ENCODE measurements around the gene MGAM2.

Gene MGAM2

DNA sequence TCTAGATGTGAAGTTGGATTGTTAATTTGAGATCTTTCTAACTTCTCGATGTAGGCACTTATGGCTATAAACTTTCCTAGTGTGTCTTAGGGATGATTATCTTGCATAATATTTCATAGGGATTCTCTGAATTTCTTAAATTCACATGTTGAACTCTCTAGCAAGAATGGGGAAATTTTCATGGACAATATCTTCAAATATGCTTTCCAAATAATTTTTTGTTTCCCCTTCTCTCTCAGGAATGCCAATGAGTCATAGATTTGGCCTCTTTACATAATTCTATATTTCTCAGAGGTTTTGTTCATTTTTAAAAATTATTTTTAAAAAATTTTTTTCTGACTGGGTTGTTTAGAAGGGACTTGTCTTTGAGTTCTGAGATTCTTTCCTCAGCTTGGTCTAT, 68.9 kb downstream of the MGAM2 start:
- DNase-seq, result no peak

DNA sequence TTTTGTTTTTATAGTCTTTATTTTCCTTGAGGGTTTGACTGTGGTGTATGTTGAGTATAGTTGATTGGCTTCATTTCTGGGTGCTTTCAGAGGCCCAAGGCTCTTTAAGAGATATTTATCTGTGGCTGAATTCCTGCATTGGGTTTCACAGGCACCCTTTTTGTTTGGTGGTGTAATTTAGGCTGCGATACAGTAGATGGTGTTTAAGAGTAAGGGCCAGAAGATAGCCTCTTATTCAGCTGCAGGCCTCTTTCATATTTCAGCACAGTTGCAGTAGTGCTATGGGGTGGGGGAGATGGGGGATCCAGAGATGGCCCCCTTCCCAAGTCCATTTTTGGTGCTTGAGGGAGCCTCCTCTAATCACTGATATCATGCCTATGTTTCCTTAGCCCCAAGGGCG, 69.7 kb downstream of the MGAM2 start:
- no peak for DNase-seq

DNA sequence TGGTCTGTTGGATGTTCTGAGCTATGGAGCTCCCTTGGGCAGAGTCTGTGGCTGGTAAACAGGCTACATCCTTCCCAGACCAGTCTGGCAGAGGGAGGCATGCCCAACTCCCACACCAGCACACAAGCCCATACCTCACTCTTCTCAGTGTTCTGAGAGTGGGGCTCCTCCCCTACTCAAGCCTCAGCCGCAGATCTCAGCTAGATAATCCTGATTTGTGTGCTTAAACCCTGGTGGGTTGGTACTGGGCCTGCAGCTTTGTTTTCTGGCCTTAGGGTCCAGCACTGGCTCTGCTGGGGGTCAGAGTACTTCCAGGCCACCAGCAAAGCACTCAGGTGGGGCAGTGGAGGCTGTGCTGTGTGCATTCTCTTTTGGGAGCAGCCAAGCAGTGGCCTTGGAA, 70.4 kb downstream of the MGAM2 start:
- no peak for DNase-seq

DNA sequence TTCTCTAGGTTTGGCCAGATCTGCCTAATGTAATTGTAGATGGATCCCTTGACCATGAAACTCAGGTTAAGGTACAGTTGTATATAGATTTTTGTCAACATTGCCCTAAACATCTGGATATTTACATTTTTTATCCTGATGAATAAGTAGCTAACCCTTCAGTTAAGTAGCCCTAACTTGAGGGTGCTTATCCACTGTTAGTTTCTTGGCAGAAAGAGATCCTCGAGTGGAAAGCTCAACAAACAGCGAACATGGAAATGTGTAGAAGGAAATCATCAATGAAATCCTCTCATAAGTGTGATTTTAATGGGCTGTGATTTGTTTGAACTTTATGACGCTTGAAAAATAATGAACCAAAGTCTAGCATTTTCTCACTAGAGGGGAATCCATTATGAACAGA, 73.6 kb downstream of the MGAM2 start:
- DNase-seq, result no peak

DNA sequence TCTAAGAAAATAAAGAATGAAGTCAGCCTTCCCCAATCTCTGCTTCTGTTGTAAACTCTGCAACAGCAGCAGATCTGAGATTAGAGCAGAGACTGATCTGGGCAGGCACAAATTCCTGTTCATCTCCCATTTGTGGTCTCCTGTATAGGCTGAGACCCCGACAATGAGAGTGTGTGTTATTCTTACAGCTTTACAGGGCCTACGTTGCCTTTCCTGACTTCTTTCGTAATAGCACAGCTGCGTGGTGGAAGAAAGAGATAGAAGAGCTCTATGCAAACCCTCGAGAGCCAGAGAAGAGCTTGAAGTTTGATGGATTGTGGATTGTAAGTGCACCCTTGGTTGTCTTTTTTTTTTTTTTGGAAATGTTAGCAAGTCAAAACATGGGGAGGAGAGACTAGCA, 74.3 kb downstream of the MGAM2 start:
- no peak for DNase-seq

DNA sequence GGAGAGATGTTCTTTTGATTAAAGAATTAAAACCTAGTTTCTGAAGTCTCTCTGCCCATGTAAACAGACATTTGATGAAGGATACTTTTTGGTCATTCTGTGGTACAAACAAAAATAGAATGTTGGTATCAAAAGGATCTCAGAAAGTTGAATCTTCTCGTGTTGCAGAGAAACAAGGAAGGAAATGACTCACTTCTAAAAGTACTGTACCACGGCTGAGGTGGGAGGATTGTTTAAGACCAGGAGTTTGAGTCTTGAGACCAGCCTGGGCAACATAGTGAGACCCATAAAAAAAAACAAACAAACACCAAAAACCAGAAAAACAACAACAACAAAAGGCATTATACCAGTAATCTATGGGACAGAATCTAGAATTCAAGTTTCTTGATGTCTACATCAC, 76.6 kb downstream of the MGAM2 start:
- no peak for DNase-seq

DNA sequence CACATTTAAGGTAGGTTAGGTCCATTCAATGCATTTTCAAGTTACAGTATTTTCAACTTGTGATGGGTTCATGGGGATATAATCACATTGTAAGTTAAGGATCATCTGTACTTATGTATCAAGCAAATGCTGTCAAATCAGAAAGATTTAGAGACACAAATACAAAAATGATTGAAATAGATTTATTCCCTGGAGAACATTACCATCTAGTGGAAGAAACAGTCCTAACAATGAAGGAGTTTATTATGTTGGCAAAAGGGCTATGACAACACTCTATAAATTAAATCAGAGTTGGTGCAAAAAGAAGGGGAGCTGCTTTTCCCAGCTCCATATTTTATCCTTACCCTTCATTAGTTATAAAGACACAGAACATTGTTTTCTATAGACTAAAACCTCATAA, 77.3 kb downstream of the MGAM2 start:
- no peak for DNase-seq

DNA sequence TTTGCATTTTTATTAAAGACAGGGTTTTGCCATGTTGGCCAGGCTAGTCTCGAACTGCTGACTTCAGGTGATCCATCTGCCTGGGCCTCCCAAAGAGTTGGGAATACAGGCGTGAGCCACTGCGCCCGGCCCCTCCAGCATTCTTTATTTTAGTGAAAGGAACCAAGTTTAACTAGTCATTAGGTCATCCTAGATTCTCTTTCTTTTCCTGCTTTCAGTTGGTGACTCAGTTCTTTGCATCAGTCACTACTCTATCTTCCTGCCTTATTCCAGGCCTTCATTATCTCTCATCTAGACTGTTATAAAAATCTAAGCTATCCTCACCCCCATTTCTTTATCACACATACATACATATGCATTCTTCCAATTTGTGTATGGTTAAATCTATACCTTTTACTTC, 82.7 kb downstream of the MGAM2 start:
- no peak for DNase-seq

DNA sequence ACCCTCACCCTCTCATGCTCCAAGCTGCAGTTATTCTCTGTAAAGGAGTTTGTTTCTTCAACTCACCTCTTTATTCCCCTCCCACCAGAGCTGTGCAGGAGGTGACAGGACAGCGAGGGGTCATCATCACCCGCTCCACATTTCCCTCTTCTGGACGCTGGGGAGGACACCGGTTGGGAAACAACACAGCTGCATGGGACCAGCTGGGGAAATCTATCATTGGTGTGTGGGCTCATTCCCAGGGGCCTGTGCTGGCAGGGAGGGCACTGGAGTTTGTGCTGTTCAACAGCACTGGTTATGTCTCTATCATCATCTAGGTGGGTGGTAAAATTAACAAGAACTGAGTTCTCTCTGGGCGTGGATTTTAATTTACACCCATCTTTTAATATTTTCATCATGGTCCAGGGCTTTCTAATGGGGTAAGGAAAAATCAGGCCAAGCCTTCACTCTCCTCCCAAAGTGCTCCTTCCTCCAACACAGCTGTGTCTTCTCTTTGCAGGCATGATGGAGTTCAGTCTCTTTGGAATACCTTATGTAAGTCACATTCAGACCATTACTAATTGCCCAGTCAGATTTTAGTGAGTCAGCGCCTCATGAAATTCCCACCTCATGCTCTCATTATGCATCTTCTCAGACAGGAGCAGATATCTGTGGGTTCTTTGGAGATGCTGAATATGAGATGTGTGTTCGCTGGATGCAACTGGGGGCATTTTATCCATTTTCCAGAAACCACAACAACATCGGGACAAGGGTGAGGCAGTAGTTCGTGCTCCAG, 84.7 kb downstream of the MGAM2 start:
- DNase-seq, result no peak

DNA sequence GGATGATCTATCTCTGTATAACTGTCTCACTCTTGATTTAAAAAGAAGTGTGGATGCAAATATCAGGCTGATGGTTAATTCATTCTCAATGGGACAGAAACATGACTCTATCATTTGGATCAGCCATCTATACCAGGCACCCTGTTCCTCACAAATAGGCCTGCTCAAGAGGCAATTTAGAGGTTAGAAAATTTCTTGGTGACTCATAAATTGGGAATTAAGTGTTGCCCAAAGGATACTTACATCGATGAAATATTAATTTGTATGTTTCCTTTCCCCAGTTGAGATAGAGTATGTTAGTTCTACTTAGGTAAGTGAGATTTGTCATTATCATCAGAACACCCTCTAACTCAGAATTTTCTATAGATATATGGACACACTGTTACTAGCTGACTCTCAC, 88.7 kb downstream of the MGAM2 start:
- DNase-seq, result no peak

DNA sequence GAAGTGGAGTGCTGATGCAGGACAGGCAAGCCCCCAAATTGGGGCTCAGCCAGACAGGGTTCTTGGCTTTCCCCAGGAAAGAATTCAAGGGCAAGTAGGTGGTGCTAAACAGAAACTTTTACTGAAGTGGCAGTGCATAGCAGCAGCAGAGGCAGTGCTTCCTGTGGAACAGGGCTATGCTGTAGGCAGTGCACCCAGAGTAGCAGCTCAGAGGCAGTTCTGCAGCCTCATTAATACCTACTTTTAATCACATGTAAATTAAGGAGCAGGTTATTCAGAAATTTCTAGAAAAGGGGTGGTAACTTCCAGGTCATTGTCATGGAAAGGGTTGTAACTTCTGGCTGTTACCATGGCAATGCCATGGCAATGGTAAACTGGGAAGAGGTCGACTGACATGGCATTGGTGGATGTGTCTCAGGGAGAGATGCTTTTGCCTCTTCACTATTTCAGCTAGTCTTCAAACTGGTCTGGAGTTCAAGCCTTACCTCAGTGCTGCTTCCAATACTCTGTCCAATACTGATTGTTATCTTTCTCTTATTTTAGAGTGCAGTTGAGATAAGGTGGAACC, 117.1 kb downstream of the MGAM2 start:
- no peak for DNase-seq

DNA sequence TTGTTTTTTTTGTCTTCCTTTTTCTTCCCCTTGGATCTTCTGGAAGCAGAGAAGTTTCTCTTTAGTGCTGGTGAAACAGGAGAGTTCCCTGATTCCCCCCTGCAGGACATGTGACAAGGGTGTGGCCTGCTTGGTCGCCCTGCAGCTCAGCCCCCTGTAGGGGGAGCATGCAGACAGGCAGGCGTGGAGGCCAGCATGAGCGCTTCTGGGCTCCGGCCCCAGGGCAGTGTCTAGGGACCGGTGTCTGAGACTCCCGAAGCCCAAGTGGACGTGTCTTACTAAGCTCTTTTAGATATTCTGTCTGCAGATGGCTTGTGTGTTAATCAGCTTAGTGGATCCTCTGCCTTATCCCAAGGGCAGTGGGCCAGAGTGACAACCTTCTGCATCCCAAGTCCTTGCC, 120.2 kb downstream of the MGAM2 start:
- no peak for DNase-seq

DNA sequence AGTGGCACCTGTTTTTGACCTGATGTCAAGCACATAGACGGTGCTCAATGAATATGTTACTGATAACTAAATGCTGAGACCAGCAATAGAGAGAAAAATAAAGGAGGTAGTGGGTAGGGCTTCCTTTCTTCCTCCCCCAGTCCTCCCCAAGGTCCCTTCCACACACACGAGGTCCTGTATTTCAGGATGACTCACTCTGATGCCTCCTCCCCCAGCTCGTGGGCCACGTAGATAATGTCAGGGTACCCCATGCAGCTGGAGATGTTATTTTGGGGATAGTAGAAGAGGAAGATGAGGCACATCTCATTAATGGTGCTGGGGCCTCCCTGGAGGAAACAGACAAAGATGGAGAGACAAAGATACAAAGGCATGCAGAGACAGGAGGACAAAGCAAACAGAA, 129.0 kb downstream of the MGAM2 start:
- DNase-seq, result no peak

DNA sequence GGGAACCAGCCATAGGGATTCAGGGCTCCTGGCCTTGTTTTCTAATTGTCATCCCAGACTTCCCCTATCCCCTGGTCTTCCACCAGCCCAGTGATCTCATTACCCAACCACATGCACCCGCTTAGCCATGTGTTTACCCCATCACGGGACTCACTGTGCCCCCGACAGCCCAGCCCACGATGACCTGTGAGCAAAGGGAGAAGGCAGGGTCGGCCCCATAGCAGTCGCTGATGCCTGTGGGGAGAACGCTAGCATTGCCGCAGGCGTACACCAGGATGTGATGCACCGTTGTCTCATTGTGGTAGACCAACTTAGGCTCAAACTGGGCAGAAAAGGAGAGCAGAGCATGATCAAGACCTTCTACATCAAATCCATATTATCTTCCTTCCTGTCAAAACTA, 132.3 kb downstream of the MGAM2 start:
- no peak for DNase-seq

DNA sequence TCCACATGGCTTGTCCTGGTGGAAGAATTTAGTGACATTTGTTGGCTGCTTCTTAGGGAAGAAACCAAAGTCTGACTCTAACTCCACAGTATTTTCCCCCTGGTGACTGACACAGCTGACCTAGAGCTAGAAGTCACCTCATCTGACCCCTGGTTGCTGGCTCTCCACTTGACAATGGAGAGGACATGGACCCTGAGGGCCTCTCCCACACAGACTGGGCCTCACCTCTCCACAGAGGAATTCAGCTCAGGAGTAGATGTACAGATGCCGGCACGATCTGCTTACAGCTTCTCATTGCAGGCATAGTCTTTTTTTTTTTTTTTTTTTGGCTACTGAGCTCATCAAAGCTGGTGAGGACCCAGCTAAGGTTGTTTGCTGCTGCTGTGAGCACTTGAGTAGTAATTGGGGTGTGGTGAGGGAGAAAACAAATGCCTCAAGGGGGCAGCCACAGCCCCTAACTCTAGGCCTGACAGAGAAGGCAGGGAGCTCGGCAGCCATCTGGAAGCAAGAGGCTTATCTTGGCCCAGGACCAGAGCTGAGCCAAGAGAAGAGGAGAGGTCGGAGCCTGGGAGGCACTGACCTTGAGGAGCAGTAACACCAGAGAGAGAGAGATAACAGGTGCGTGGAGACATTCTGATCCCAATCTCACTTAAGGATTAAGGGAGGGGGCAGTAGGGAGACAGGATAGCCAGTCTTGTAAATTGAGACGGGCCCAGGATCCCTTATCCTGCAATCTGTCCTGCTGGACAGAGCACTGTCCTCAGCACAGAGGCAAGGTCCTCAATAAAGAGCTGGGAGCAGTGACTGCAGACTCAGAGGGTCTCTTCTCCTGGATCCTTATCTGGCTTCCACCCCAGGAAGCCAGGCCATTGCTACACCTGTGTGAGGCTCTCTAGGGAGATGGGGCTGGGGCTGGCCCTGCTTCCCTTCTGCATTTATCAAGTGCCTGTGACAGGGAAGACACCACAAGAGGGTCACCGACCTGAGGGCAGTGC, 136.9 kb downstream of the MGAM2 start:
- no peak for DNase-seq

DNA sequence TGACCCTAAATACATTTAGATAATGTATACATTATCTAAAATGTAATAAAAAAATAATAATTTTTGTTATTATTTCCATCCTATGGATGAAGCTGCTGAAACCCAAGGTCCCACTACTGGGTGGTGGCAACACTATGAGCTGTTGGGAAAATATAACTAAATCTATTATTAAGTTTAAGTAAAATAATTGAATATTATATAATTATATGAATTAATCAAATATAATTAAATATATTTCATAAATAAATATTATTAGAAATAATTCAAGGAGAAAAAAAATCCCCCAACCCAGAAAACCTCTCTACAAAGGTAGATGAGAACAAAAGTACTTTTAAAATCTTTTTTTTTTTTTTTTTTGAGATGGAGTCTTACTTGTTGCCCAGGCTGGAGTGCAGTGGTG, 138.4 kb downstream of the MGAM2 start:
- DNase-seq, result no peak

DNA sequence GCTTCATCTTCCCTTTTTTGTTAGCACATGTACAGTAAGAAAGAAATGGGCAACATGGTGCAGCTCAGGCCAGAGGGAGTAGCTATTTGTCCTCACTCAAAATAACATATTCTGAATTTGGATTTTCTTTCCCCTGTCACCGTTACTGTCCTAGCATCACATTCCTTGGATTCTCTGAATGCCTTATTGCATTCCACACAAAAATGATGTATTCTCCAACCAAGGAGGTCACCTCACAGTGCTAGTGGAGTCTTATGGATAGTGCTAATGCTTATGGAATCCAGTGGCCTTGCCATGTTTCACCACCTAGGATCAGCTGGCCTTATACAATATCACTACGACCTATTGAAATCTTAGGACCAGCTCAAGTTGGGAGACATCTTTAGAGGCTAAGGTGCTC, 139.2 kb downstream of the MGAM2 start:
- DNase-seq, result no peak

DNA sequence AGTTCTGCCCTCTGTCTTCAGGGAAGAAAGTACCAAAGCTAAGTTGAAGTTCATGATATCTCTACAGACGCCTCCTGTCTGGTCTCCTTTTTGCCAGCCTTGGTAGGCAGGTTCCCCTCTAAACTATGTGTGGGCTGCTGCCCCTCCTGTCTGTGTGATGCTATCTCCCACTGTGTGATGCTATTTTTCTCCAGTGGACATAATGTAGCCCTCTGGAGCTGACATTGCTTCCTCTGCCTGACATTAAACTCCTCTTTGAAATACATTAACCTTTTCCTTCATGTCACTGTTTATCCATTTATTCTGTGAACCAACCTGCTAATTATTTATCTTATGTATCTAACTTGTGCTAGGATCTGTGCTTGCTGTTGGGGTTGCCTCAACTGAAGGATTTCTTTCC, 146.4 kb downstream of the MGAM2 start, which contains the start of gene PRSS58:
TSS of gene PRSS58 (minus strand) at position 101 of the 400 bp plus-strand sequence. CDS start 351 bp downstream, outside the sequence.
- DNase-seq, result no peak

DNA sequence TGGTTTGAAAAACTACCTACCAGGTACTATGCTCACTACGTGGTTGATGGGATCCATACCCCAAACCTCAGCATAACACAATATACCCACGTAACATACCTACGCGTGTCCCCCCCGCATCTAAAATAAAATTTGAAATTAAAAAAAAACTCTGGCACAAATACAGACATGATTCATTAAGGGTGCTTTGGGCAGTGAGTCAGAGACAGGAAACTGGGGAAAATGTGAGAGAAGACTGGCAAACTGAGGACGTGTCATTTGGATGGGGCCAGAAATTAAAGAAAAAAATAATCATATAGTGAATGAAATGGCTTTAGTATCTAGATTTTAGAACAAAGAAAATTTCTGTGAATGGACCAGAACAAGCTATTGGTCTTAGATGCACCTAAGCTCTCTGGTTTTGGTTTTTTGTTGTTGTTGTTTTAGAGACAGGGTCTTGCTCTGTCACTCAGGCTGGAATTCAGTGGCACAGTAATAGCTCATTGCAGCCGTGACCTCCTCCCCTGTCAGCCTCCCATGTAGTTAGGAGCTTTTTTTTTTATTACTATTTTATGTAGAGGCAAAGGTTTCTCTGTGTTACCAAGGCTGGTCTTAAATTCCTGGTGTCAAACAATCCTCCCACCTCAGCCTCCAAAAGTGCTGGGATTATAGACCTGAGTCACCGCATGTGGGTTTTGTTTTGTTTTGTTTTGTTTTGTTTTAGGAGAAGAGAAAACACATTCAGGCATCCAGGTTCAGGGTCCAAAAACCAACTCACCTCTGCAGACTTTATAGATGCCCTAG, 152.3 kb downstream of the MGAM2 start:
- DNase-seq, result no peak

Measured in NCI-H2029 (cell line).